COLO829 (cell line): ENCODE data around the gene CKMT2.

ENCODE experiments used
- DNase-seq: peaks from one replicate; pipeline ENCODE4 v3.0.0; 2012; ENCODE audit warnings: low spot score

The CKMT2 gene

GRCh38 chr5:81308836-81309235 lies 75.7 kb downstream of the CKMT2 start:
- no peak for DNase-seq

- DNase-seq: no peak
These were observed 77.4 kb downstream of the CKMT2 start for GRCh38 chr5:81310402-81311063.

GRCh38 chr5:81313278-81313677 lies 80.2 kb downstream of the CKMT2 start:
- DNase-seq: no peak

- DNase-seq: no peak
These were observed 80.6 kb downstream of the CKMT2 start for GRCh38 chr5:81313686-81314085.

GRCh38 chr5:81314581-81314980 lies 81.5 kb downstream of the CKMT2 start:
- DNase-seq: no peak

GRCh38 chr5:81315336-81315735 lies 82.2 kb downstream of the CKMT2 start:
- DNase-seq: no peak

- no peak for DNase-seq
These were observed 82.7 kb downstream of the CKMT2 start for GRCh38 chr5:81315830-81316229.
